ENCODE measurements around the gene ZNF821.

- no peak for TF ChIP-seq CTCF (IDR thresholded peaks at IDR 0.05)
- no peak for TF ChIP-seq POLR2AphosphoS5 (IDR thresholded peaks at IDR 0.05)
- TF ChIP-seq POLR2A (IDR thresholded peaks at IDR 0.05): no peak
Observed at GRCh38 chr16:71911121-71911520, 27.1 kb upstream of the ZNF821 start.

Measured in sigmoid colon (tissue), 4 donors.